Measurements from ENCODE around the gene LRIG3. TPM values are rescaled to one million over a fixed set of nuclear protein-coding genes. Genes with fewer than 3 reads are reported as not detected.

Gene LRIG3
- total RNA-seq, 2 donors from 2014 or later = not detected

DNA sequence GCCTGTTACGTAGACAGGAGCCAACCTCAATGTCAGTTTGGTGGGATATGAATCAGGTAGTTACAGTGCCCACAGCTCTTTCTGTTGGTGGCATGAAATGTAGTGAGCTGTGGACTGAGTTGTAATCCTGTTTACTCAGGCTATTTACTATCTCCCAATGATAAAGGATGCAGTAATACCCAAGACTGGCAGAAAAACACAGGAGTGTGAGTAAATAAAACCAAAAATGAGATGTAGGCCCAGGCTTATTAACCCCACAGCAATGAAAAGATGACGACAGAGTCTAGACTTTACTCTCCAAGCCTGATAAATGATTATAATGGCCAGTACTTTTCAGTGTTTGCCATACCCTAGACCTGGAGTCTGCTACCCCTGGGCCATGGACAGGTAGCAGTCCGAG is 22.8 kb upstream of the LRIG3 start:
- Mint-ChIP-seq H3K9me3 (peaks cover 7% of the 10 kb centered on the region), H3K27ac (no peak overlapping the region), H3K4me3 (no peak overlapping the region), H3K36me3 (peaks cover 9% of the 10 kb centered on the region), H3K4me1 (ENCODE audit: low read depth in 2 of 2) (no peaks in the 10 kb centered on the region), H3K27me3 (no peaks in the 10 kb centered on the region)
- DNase-seq (ENCODE audit: low spot score) = no peak
- no peak for ATAC-seq

DNA sequence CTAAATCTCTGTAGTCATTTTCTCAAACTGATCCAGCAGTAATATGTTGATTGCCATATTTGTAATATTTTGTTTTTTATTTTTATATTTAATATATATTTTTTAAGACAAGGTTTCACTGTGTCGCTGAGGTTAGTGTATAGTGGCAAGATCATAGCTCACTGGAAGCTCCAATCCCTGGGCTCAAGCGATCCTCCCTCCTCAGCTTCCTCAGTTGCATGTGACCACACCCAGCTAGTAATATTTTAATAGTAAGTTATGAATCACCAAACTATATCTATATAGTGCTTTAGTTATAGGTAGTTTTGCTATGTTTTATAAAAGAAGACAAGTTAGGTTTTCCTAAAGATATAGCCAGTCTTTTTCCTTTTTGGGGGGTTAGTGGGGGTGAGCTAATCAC is 22.0 kb upstream of the LRIG3 start:
- H3K27me3 Mint-ChIP-seq = no peaks in the 10 kb centered on the region

DNA sequence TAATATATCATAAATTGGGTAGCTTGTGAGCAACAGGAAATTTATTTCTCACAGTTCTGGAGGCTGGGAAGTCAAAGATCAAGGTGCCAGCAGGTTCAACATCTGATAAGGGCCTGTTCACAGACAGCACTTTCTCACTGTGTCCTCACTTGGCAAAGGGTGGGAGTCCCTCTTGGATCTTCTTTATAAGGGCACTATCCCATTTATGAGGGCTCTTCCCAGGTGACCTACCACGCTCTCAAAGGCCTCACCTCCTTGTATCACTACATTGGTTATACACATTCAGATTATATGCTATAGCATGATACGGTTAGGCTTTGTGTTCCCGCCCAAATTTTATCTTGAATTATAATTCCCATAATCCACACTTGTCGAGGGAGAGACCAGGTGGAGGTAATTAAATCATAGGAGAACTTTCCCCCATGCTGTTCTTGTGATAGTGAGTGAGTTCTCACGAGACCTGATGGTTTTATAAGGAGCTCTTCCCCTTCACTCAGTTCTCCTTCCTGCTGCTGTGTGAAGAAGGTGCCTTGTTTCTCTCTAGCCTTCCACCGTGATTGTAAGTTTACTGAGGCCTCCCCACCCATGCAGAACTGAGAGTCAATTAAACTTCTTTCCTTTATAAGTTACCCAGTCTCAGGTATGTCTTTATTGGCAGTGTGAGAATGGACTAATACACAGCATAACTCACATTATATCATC is 19.2 kb upstream of the LRIG3 start:
- Mint-ChIP-seq H3K9me3 (peaks cover 4% of the 10 kb centered on the region), H3K36me3 (no peaks in the 10 kb centered on the region), H3K27ac (no peak overlapping the region), H3K4me3 (no peak overlapping the region), H3K27me3 (no peaks in the 10 kb centered on the region), H3K4me1 (ENCODE audit: low read depth in 2 of 2) (no peaks in the 10 kb centered on the region)
- DNase-seq (ENCODE audit: low spot score) (no peak), ATAC-seq (no peak)

More for the DNA sequence above, 22.0 kb upstream of the LRIG3 start:
- Mint-ChIP-seq H3K36me3 (peaks cover 3% of the 10 kb centered on the region), H3K4me3 (no peak overlapping the region), H3K27ac (no peak overlapping the region), H3K9me3 (peaks cover 6% of the 10 kb centered on the region), H3K4me1 (ENCODE audit: low read depth in 2 of 2) (no peaks in the 10 kb centered on the region)
- DNase-seq (ENCODE audit: low spot score) (no peak), ATAC-seq (no peak)

DNA sequence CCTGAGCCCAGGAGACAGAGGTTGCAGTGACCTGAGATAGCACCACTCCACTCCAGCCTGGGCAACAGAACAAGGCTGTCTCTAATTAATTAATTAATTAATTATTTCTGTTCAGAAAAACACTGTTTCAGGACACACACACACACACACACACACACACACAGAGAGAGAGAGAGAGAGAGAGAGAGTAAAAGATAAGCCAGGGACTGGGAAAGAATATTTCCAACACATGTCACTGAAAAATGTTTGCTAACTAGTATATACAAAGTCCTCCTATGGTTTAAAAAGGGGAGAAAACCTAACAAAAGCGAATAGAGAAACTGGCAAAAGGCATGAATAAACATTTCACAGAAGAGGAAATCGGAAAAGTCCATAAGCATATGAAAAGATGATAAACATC is 18.1 kb upstream of the LRIG3 start:
- H3K27ac Mint-ChIP-seq = no peak overlapping the region
- H3K4me3 Mint-ChIP-seq = no peak overlapping the region
- no peaks in the 10 kb centered on the region for H3K36me3 Mint-ChIP-seq
- H3K9me3 Mint-ChIP-seq = peaks cover 4% of the 10 kb centered on the region
- no peaks in the 10 kb centered on the region for H3K27me3 Mint-ChIP-seq
- ATAC-seq (no peak), DNase-seq (ENCODE audit: low spot score) (no peak)
- H3K4me1 Mint-ChIP-seq (ENCODE audit: low read depth in 2 of 2) = no peaks in the 10 kb centered on the region

DNA sequence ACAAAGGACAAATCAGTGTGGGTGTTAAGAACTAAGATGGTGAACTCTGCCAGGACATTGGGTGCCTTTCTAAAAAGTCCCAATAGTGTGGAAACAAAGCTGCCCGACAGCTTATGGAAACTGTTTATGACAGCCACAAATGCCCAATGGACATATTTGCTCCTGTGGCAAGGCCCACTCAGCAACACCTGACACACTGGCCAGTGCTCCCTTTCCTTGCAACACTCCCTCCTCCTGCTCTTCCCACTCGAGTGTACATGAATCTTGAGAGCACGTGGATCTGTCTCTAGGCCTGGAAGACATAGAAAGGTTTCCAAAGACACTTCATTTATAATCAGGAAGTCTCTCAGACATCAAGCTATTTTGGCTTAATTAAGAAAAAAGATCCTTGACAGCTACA is 14.2 kb upstream of the LRIG3 start:
- DNase-seq (ENCODE audit: low spot score) (no peak), ATAC-seq (no peak)
- H3K36me3 Mint-ChIP-seq = no peaks in the 10 kb centered on the region
- H3K9me3 Mint-ChIP-seq = peaks cover 10% of the 10 kb centered on the region
- no peaks in the 10 kb centered on the region for H3K4me1 Mint-ChIP-seq (ENCODE audit: low read depth in 2 of 2)
- no peak overlapping the region for H3K27ac Mint-ChIP-seq
- no peaks in the 10 kb centered on the region for H3K27me3 Mint-ChIP-seq
- no peak overlapping the region for H3K4me3 Mint-ChIP-seq

DNA sequence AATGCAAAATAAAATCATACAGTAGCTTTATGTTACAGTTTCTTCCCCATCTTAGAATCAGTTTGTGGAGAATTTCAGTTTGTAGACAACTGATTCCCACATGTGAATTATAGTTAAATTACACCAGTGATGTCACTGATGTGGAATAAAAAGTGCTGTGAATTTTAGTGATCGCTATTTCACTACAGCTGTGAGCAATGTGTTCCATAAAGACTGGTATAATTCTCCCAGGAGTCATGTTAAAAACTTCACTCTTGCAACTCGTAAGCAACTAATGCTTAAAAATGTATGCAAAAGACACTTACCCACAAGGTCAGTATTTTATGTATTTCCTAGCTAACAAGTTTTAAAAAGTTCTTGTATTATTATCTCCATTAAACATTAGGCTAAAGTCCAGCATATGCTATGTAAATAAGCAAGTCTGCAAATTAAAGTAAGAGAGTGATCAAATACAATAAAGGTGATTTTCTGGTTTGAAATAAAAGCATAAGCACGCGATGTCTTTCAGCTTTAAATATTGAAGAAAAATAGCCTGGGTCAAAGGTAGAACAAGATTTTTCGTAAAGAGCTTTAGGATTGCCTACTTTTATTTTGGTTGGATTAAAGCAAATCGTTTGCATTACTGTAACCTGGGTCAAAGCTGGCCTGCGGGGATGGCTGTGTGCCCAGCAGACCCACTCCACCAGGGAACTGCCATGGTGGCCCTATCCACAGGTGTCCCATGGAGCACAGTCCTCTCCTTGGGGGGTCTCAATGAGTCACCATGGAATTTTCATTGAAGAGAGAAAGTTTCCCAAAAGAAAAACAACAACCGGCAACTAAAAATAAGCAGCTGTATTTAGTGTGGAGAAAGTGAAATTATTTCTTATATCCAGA is 12.7 kb upstream of the LRIG3 start:
- Mint-ChIP-seq H3K4me1 (ENCODE audit: low read depth in 2 of 2) (no peaks in the 10 kb centered on the region), H3K36me3 (no peaks in the 10 kb centered on the region), H3K9me3 (peaks cover 10% of the 10 kb centered on the region), H3K27ac (no peak overlapping the region), H3K27me3 (no peaks in the 10 kb centered on the region), H3K4me3 (no peak overlapping the region)
- ATAC-seq (no peak), DNase-seq (ENCODE audit: low spot score) (no peak)

DNA sequence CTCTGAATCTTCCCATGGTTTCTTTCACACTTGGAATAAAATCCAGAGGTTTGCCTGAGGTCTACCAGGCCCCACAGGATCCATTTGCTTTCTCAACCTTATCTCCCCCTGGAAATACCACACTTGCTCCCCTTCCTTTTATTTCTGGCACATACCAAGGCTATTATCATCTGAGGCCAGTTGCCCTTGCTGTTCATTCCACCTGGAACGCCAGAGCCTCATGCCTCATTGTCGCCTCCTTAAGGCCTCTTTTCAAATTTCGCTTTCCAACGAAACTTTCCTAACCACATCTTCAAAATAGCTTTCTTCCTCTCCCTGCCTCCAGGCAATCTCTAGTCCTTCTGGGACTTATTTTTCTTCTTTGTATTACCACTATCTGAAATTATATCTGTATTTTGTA is 11.2 kb upstream of the LRIG3 start:
- H3K4me3 Mint-ChIP-seq = no peak overlapping the region
- H3K27ac Mint-ChIP-seq = no peak overlapping the region
- no peaks in the 10 kb centered on the region for H3K4me1 Mint-ChIP-seq (ENCODE audit: low read depth in 2 of 2)
- H3K36me3 Mint-ChIP-seq = no peaks in the 10 kb centered on the region
- peaks cover 10% of the 10 kb centered on the region for H3K9me3 Mint-ChIP-seq
- H3K27me3 Mint-ChIP-seq = no peaks in the 10 kb centered on the region
- DNase-seq (ENCODE audit: low spot score) (no peak), ATAC-seq (no peak)

DNA sequence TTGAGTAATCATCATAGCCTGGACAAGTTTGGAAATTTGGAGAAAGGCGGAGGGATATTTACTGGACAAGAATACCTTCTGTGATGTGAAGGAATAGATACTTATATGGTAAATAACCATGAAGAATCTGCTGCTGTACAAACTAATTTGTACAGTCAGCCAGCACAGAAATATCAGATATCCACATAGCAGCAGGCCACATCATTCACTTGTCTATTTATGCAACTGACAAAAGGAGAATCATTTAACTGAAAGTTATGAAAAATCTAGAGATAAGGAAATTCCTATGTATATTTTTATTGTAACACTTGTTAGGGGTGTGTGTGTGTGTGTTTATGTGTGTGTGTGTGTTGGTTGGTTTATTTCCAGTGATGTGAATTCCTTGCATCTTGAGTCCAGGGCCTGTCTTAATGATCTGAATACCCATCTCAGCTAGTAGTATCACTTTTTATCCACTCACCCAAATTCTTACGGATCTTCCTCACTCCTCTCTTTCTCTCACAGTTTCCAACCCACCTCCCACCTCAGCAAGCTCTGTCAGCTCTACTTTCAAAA is 10.5 kb upstream of the LRIG3 start:
- H3K27ac Mint-ChIP-seq = no peak overlapping the region
- no peaks in the 10 kb centered on the region for H3K36me3 Mint-ChIP-seq
- peaks cover 10% of the 10 kb centered on the region for H3K9me3 Mint-ChIP-seq
- ATAC-seq = no peak
- no peaks in the 10 kb centered on the region for H3K4me1 Mint-ChIP-seq (ENCODE audit: low read depth in 2 of 2)
- H3K4me3 Mint-ChIP-seq = no peak overlapping the region
- no peak for DNase-seq (ENCODE audit: low spot score)
- H3K27me3 Mint-ChIP-seq = no peaks in the 10 kb centered on the region

DNA sequence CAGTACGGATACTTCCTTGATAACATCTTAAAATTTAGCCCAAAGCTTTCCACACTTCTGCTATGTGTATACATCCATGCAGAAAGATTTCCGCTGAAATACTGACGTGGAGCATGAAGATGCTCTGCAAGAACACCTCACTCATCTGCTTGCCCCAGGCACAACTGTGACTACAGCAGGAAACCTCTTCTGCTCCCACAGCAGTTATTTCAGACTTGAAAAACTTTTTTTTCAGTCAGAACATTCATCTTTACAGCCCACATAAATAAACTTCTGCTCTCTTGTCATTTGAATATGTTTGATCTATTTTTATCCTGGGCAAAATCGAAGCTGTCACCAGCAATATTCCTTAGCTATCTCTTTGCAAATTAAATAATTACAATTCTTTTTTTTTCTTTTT is 6.8 kb upstream of the LRIG3 start:
- ATAC-seq = no peak

DNA sequence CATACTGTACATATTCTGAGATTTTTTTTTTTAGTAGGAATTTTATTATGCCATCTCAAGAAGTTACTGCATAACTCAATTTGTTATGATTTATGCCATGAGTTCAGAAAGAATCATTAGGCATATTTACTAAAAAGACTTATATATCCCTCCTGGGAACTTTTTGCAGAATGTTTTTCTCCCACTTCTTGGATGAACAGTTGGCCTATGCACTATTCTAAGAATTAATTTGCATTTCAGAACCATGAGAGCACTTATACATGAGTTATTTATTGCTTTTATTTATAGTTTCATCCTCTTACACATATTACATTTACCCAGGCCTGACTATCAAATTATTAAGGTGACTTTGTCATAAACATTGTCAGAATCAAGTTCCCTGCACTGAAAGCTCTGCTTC is 6.3 kb upstream of the LRIG3 start:
- peaks cover 15% of the 10 kb centered on the region for H3K9me3 Mint-ChIP-seq
- DNase-seq (ENCODE audit: low spot score) (no peak), ATAC-seq (no peak)
- no peaks in the 10 kb centered on the region for H3K36me3 Mint-ChIP-seq
- no peak overlapping the region for H3K27ac Mint-ChIP-seq
- no peak overlapping the region for H3K4me3 Mint-ChIP-seq
- H3K4me1 Mint-ChIP-seq (ENCODE audit: low read depth in 2 of 2) = no peaks in the 10 kb centered on the region
- peaks cover 0 to 5% of the 10 kb centered on the region in 2 donors for H3K27me3 Mint-ChIP-seq

More for the DNA sequence above, 6.8 kb upstream of the LRIG3 start:
- no peaks in the 10 kb centered on the region for H3K36me3 Mint-ChIP-seq
- peaks cover 0 to 5% of the 10 kb centered on the region in 2 donors for H3K27me3 Mint-ChIP-seq
- no peaks in the 10 kb centered on the region for H3K4me1 Mint-ChIP-seq (ENCODE audit: low read depth in 2 of 2)
- H3K27ac Mint-ChIP-seq = no peak overlapping the region
- no peak for DNase-seq (ENCODE audit: low spot score)
- H3K9me3 Mint-ChIP-seq = peaks cover 17% of the 10 kb centered on the region
- H3K4me3 Mint-ChIP-seq = no peak overlapping the region

DNA sequence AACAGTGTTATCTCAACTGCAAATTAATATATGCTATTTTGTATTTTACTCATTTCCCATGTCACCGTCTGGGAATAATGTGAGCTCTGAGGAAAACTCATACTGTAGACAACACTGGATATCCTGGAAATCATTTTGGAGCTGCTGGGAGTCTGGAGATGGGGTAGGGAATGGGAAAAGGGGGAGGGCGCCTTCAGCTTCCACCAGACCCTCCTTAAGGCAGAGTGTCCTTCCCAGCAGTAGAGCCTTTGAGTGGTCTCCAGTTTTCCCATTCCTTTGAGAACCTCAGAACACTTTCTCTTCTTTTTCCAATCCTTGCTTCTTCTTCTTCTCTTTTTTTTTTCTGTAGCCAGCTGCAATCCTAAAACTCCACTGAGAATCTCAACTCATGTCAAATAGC is 5.4 kb upstream of the LRIG3 start:
- peaks cover 0 to 5% of the 10 kb centered on the region in 2 donors for H3K27me3 Mint-ChIP-seq

DNA sequence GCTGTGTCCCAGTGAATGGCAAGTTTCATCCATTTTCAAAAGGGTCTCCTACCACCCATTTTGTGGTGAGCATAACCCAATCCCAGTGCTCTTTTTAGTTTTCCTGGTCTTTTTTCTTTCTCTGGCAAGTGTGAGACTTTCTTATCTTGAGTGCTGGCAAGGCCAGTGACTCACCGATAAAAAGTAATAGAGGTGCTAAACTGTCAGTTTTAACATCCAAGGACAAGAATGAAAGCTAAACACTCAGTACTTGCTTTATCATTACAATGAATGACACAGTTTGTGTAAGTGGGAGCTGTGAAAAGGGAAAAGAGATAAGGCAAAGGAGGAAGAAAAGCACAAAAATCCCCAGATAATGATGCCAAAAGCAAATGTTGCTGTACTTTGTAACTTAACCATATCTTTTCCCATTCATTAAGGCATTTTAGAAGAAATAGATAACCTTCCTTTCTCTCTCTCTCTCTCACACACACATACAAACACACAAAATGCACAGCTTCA is 4.9 kb upstream of the LRIG3 start:
- DNase-seq (ENCODE audit: low spot score) (no peak), ATAC-seq (no peak)
- peaks cover 8% of the 10 kb centered on the region for H3K9me3 Mint-ChIP-seq
- no peak overlapping the region for H3K4me3 Mint-ChIP-seq
- H3K4me1 Mint-ChIP-seq (ENCODE audit: low read depth in 2 of 2) = no peaks in the 10 kb centered on the region
- H3K27ac Mint-ChIP-seq = no peak overlapping the region
- H3K27me3 Mint-ChIP-seq = peaks cover 0 to 5% of the 10 kb centered on the region in 2 donors
- no peaks in the 10 kb centered on the region for H3K36me3 Mint-ChIP-seq

More for the DNA sequence above, 5.4 kb upstream of the LRIG3 start:
- DNase-seq (ENCODE audit: low spot score) (no peak), ATAC-seq (no peak)
- Mint-ChIP-seq H3K9me3 (peaks cover 8% of the 10 kb centered on the region), H3K27ac (no peak overlapping the region), H3K4me1 (ENCODE audit: low read depth in 2 of 2) (no peaks in the 10 kb centered on the region), H3K36me3 (no peaks in the 10 kb centered on the region), H3K4me3 (no peak overlapping the region)

DNA sequence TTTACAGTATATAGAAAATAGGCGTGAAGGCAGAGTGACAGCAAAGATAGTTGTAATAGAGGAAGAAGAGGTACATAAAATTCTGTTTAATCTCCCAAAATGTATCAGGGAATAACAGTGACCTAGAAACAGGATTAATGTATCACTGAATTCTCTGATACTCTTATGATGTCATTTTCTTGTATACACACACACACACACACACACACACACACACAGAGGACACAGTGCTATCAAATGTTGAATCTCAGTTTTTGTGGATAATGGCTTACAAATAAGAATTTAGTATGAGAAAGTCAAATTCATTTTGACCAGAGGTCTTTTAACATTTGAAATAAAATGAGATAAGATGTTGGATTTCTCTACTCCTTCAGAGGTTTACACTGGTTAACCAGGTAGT is 4.3 kb upstream of the LRIG3 start:
- Mint-ChIP-seq H3K27me3 (peaks cover 0 to 5% of the 10 kb centered on the region in 2 donors), H3K27ac (no peak overlapping the region), H3K36me3 (no peaks in the 10 kb centered on the region), H3K9me3 (peaks cover 8% of the 10 kb centered on the region), H3K4me1 (ENCODE audit: low read depth in 2 of 2) (no peaks in the 10 kb centered on the region), H3K4me3 (no peak overlapping the region)
- DNase-seq (ENCODE audit: low spot score) (no peak), ATAC-seq (no peak)

DNA sequence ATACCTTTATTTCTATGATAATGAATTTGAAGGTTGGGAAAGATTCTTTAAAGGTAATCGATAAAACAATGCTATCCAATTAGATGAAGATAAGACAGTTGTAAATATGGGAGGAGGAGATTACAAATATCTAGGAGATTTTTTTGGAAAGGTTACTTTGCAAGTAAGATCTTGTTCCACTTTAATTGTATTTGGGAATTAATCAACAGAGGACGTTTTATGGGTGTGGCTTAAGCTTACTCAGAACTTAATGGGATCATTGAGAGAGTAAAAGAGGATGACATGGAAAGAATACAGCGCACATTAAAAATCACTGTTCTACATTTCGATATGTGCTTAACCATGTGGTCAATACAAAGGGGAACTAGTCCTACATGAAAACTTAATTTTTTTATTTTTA is 3.5 kb upstream of the LRIG3 start:
- peaks cover 0 to 5% of the 10 kb centered on the region in 2 donors for H3K27me3 Mint-ChIP-seq
- H3K4me3 Mint-ChIP-seq = no peak overlapping the region
- DNase-seq (ENCODE audit: low spot score) (no peak), ATAC-seq (no peak)
- H3K9me3 Mint-ChIP-seq = peaks cover 8% of the 10 kb centered on the region
- no peaks in the 10 kb centered on the region for H3K4me1 Mint-ChIP-seq (ENCODE audit: low read depth in 2 of 2)
- no peak overlapping the region for H3K27ac Mint-ChIP-seq
- no peaks in the 10 kb centered on the region for H3K36me3 Mint-ChIP-seq
